ENCODE measurements around the gene DENND6B.
A peak's percentile ranks its signal among the peaks of the same experiment; 100 is the strongest.

Gene DENND6B

DNA sequence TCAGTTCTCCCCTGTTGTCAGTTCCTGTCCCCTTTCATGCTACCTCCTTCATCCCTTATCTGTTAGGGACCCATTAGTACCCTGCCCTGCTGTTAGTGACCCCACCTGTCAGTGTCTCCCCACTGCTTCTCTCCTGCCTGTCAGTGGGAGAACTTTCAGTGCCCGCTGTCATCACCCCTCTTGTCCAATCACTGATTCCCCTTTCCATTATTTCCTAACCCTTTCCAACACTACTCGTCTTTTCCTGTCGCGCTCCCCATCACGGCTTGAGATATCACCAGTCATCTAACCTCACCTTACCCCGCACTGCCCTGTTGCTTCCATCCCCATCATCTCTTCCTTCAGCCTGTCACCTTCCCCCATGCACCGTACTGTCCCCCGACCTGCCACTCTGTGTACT is 20.3 kb upstream of the DENND6B start:
- H3K4me3 ChIP-seq (ENCODE audit: low read length) = no peak overlapping the region
- TF ChIP-seq, protein P1, sequence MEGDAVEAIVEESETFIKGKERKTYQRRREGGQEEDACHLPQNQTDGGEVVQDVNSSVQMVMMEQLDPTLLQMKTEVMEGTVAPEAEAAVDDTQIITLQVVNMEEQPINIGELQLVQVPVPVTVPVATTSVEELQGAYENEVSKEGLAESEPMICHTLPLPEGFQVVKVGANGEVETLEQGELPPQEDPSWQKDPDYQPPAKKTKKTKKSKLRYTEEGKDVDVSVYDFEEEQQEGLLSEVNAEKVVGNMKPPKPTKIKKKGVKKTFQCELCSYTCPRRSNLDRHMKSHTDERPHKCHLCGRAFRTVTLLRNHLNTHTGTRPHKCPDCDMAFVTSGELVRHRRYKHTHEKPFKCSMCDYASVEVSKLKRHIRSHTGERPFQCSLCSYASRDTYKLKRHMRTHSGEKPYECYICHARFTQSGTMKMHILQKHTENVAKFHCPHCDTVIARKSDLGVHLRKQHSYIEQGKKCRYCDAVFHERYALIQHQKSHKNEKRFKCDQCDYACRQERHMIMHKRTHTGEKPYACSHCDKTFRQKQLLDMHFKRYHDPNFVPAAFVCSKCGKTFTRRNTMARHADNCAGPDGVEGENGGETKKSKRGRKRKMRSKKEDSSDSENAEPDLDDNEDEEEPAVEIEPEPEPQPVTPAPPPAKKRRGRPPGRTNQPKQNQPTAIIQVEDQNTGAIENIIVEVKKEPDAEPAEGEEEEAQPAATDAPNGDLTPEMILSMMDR (conservative IDR thresholded peaks at IDR 0.05; ENCODE audit: low read length) = no peak
- DNase-seq (ENCODE audit: low read depth) = no peak

DNA sequence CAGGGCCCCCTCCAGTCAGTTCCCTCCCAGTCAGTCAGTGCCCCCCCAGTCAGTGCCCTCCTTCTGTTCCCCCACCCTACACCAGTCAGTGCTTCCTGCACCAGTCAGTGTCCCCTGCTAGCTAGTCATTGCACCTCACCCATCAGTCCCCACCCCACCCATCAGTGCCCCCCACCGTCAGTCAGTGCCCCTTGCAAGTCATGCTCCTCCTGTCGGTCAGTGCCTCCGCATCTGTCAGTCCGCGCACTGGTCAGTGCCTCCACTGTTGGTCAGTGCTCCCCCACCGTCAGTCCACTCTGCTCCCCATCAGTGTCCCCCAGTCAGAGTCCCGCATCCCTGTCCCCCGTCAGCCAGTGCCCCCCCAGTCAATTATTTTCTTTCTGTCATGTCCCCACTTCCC is 19.7 kb upstream of the DENND6B start:
- TF ChIP-seq, protein P1 (conservative IDR thresholded peaks at IDR 0.05; ENCODE audit: low read length) = no peak
- no peak overlapping the region for H3K4me3 ChIP-seq (ENCODE audit: low read length)
- DNase-seq (ENCODE audit: low read depth) = no peak

DNA sequence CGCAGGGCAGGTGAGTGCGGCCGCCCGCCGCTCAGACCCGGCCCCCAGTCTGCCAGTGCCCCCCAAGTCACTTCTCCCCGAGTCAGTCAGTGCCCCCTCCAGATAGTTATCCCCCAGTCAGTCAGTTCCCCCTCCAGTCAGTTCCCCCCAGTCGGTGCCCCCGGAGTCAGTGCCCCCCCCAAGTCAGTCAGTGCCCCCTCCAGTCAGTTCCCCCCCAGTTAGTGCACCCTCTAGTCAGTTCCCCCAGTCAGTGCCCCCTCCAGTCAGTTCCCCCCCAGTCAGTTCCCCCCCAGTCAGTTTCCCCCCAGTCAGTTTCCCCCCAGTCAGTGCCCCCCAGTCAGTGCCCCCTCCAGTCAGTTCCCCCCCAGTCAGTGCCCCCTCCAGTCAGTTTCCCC is 16.7 kb upstream of the DENND6B start:
- TF ChIP-seq, protein P1 (conservative IDR thresholded peaks at IDR 0.05; ENCODE audit: low read length) = no peak
- DNase-seq (ENCODE audit: low read depth) = no peak
- peak overlapping the region; percentile 66 for H3K4me3 ChIP-seq (ENCODE audit: low read length)

DNA sequence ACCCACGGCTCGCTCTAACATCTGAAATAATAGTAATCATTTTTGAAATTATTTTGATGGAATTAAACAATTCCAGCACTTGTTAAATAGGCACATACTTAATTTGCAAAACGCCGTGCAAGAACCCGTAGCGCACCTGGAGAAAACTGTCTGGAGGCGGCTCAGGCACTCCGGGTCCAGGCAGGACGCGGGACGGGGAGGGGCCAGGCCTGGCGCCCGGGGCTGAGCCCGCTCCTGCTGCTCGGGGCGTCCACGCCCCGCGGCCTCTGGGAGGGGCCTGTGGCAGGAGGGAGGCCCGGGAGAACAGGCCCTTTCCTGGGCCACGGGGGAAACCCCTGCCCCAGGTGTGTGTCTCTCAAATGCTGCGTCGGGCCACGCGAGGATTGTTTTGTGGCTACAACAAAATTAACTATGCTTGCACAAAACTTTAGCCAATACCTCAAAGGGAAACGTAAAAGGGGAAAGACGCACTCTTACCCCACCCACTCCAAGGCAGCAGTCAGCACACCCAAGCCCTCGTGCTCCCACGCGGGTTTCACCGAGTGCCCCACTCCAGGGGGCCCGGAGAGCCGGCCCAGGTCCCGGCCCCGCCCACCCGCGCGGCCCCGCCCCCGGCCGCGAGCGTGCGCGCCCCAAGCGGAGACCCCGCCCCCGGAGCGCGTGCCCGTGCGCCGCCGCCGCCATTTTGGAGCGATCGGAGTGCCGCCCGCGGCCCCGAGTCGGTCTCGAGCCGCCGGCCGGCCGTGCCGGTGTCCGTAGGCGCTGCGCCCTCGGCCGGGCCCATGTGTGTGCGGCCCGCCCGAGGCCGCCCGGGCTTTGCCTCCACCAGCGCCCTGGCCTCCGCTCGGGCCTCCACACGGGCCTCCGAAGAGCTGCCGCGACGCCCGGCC is 16.1 kb upstream of the DENND6B start, which contains the start of gene PPP6R2:
Gene PPP6R2 (plus strand): TSS at position 677 of the 890 bp plus-strand sequence. CDS start 50,582 bp downstream, outside the sequence.
- peak within 1 kb of the TSS; percentile 80 for H3K4me3 ChIP-seq (ENCODE audit: low read length)
- TF ChIP-seq, protein P1 (conservative IDR thresholded peaks at IDR 0.05; ENCODE audit: low read length) = no peak
- peak; percentile 58 for DNase-seq (ENCODE audit: low read depth)

DNA sequence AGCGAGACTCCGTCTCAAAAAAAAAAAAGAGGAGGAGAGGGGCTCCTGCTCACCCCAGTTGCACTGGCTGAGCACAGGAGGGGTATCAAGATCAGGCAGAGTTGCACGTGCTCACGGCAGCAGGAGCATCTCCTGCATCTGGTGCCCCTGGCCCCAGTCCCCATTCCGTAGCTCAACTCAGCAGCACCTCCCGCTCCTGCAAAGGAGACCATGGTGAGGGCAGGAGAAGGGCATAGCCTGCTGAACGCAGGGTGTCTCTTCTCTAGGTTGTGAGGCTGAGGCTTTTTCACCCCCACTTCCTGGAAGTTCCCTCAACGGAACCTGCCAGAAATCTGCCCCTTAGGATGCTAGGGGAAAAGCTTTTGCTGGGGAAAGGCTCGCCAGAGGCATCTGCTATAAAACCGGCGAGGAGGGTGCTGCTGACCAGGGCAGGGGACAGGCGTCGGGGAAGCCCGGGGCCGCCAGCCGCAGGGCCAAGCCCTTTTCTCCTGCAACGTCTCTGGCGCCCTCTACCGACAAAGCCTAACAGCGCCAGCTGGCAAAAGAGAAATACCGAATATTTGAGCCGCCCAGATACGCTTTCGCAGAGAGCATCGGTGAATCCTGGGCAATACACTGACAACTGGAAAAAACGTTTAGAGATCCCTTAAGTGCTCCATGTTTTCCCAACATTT is 15.3 kb upstream of the DENND6B start:
- DNase-seq (ENCODE audit: low read depth) = peak; percentile 76
- TF ChIP-seq, protein P1 (conservative IDR thresholded peaks at IDR 0.05; ENCODE audit: low read length) = peak; percentile 92
- peak overlapping the region; percentile 80 for H3K4me3 ChIP-seq (ENCODE audit: low read length)

DNA sequence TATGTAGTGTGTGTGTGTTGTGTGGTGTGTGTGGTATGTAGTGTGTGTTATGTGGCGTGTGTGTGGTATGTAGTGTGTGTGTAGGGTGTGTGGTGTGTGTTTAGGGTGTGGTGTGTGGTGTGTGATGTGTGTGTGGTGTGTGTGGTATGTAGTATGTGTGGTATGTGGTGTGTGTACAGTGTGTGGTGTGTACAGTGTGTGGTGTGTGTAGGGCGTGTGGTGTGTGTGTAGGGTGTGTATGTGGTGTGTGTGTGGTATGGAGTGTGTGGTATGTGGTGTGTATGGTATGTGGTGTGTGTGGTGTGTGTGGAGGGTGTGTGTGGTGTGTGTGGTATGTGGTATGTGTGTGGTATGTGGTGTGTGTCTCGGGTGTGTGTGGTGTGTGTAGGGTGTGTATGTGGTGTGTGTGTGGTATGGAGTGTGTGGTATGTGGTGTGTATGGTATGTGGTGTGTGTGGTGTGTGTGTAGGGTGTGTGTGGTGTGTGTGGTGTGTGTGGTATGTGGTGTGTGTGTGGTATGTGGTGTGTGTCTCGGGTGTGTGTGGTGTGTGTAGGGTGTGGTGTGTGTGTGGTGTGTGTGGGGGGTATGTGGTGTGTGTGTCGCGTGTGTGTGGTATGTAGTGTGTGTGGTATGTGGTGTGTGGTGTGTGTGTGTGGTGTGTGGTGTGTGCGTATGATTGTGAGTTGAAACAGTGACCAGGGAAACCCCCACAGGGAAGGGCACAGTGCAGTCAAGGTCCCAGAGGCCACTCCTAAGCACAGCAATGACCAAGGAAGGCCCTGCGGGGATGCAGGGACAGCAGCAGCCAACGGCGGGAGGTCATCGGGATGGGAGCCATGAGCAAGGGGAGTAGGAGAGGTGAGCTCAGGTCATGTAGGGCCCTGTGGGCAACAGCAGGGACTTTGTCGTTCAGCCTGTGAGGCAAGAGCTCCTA is 13.4 kb upstream of the DENND6B start:
- peak; percentile 43 for DNase-seq (ENCODE audit: low read depth)
- H3K4me3 ChIP-seq (ENCODE audit: low read length) = no peak overlapping the region
- TF ChIP-seq, protein P1 (conservative IDR thresholded peaks at IDR 0.05; ENCODE audit: low read length) = no peak

Data from AG10803 (cell line).